Neuronal stem cell (in vitro differentiated cells): ENCODE data around the gene SLC39A11. TPM values are rescaled to one million over a fixed set of nuclear protein-coding genes. Genes with fewer than 3 reads are reported as not detected.

Experiments
- DNase-seq: peaks from one replicate; pipeline ENCODE4 v3.0.0-alpha.2; 2013; ENCODE audit warnings: low spot score
- H2AFZ ChIP-seq: one replicate; pipeline ENCODE4 v1.6.1; 2013; ENCODE audit warnings: mild to moderate bottlenecking, low read length, inconsistent platforms
- H2AK5ac ChIP-seq: 2 replicates; pipeline ENCODE4 v1.6.1; 2013; ENCODE audit warnings: low read depth, mild to moderate bottlenecking, inconsistent platforms, low read length, moderate library complexity, mixed read lengths
- H2BK120ac ChIP-seq: 2 replicates; pipeline ENCODE4 v1.6.1; 2013; ENCODE audit warnings: low read depth, mild to moderate bottlenecking, inconsistent platforms, low read length, moderate library complexity, mixed read lengths
- H2BK12ac ChIP-seq: one replicate; pipeline ENCODE4 v1.6.1; 2013; ENCODE audit warnings: low read length, inconsistent platforms
- H2BK15ac ChIP-seq: 2 replicates; pipeline ENCODE4 v1.6.1; 2013; ENCODE audit warnings: mild to moderate bottlenecking, low read length, inconsistent platforms, mixed read lengths
- H2BK5ac ChIP-seq: one replicate; pipeline ENCODE4 v1.6.1; 2013; ENCODE audit warnings: inconsistent platforms, mild to moderate bottlenecking, low read length, moderate library complexity
- H3K14ac ChIP-seq: one replicate; pipeline ENCODE4 v1.6.1; 2013; ENCODE audit warnings: low read length, inconsistent platforms
- H3K18ac ChIP-seq: 2 replicates; pipeline ENCODE4 v1.6.1; 2013; ENCODE audit warnings: low read length, inconsistent platforms
- H3K23ac ChIP-seq: 2 replicates; pipeline ENCODE4 v1.6.1; 2013; ENCODE audit warnings: low read depth, mild to moderate bottlenecking, mixed read lengths, low read length, inconsistent platforms; ENCODE audit not compliant: poor library complexity
- H3K27ac ChIP-seq: replicated peaks from 3 replicates; pipeline ENCODE4 v1.5.1; 2013; ENCODE audit warnings: low read length, inconsistent platforms
- H3K27me3 ChIP-seq, 3 experiments: 2 replicates each; pipeline ENCODE4 v1.6.1; 2013; ENCODE audit warnings: low read length in 3 of 3, mild to moderate bottlenecking in 2 of 3, inconsistent platforms in 1 of 3, low read depth in 1 of 3, mixed read lengths in 1 of 3, moderate library complexity in 1 of 3; ENCODE audit not compliant: control insufficient read depth in 3 of 3, insufficient read depth in 3 of 3
- H3K36me3 ChIP-seq, 2 donors: replicated peaks in 1 of 2; 2 replicates each; pipeline ENCODE4 v1.6.1; 2013; ENCODE audit warnings: low read length in 2 of 2; ENCODE audit not compliant: control insufficient read depth in 2 of 2, insufficient read depth in 2 of 2
- H3K4ac ChIP-seq: 2 replicates; pipeline ENCODE4 v1.6.1; 2013; ENCODE audit warnings: inconsistent platforms, mild to moderate bottlenecking, low read length, moderate library complexity
- H3K4me1 ChIP-seq, 2 donors: 1 replicate in 1 of 2; 2 replicates in 1 of 2; pipeline ENCODE4 v1.6.1; 2013; ENCODE audit warnings: low read length in 2 of 2, low read depth in 1 of 2; ENCODE audit not compliant: control insufficient read depth in 2 of 2, insufficient read depth in 1 of 2
- H3K4me2 ChIP-seq: one replicate; pipeline ENCODE4 v1.6.1; 2013; ENCODE audit warnings: mild to moderate bottlenecking, low read length, inconsistent platforms; ENCODE audit not compliant: insufficient read depth, poor library complexity, severe bottlenecking
- H3K4me3 ChIP-seq, 2 donors: 2 replicates each; pipeline ENCODE4 v1.5.1; 2013; ENCODE audit warnings: low read length in 2 of 2, mild to moderate bottlenecking in 2 of 2, inconsistent platforms in 1 of 2, moderate library complexity in 1 of 2
- H3K79me1 ChIP-seq: one replicate; pipeline ENCODE4 v1.6.1; 2013; ENCODE audit warnings: low read depth, mild to moderate bottlenecking, inconsistent platforms, low read length, moderate library complexity
- H3K9ac ChIP-seq: one replicate; pipeline ENCODE4 v1.6.1; 2013; ENCODE audit warnings: mild to moderate bottlenecking, low read depth, low read length, inconsistent platforms; ENCODE audit not compliant: poor library complexity
- H3K9me3 ChIP-seq, 2 donors: replicated peaks in 1 of 2; 2 replicates each; pipeline versions ENCODE3 to v1.6.1; 2013; ENCODE audit warnings: low read length in 2 of 2, mild to moderate bottlenecking in 2 of 2, inconsistent platforms in 1 of 2, low read depth in 1 of 2, mixed read lengths in 1 of 2, moderate library complexity in 1 of 2; ENCODE audit not compliant: control insufficient read depth in 2 of 2, insufficient read depth in 1 of 2
- H4K8ac ChIP-seq: one replicate; pipeline ENCODE4 v1.6.1; 2013; ENCODE audit warnings: low read depth, mild to moderate bottlenecking, inconsistent platforms, low read length, moderate library complexity
- H4K91ac ChIP-seq: one replicate; pipeline ENCODE4 v1.6.1; 2013; ENCODE audit warnings: low read length, low read depth, mild to moderate bottlenecking, inconsistent platforms; ENCODE audit not compliant: poor library complexity
- WGBS, 2 donors: extraction: QIAGEN DNeasy Blood & Tissue Kit; methylation state at CpG; one replicate each; pipeline ENCODE4 v1.1.7; 2013; ENCODE audit warnings: missing lambda C conversion rate in 2 of 2, mixed read lengths in 1 of 2; ENCODE audit not compliant: insufficient read length in 2 of 2, insufficient replicate concordance in 1 of 2; ENCODE audit errors: extremely low coverage in 2 of 2; 5-methylcytosine and 5-hydroxymethylcytosine counted together
- polyA plus RNA-seq, 2 experiments: library from polyadenylated mRNA; stranded (reverse); fragments of 200-250 nt; gene quantifications; one replicate each; pipeline ENCODE4 v1.2.3, GENCODE V29; 2013

Gene SLC39A11, protein sequence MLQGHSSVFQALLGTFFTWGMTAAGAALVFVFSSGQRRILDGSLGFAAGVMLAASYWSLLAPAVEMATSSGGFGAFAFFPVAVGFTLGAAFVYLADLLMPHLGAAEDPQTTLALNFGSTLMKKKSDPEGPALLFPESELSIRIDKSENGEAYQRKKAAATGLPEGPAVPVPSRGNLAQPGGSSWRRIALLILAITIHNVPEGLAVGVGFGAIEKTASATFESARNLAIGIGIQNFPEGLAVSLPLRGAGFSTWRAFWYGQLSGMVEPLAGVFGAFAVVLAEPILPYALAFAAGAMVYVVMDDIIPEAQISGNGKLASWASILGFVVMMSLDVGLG
- polyA plus RNA-seq (2013, experiment 1 of 2): 4.1 TPM
- polyA plus RNA-seq (2013, experiment 2 of 2): 4.3 TPM

DNA sequence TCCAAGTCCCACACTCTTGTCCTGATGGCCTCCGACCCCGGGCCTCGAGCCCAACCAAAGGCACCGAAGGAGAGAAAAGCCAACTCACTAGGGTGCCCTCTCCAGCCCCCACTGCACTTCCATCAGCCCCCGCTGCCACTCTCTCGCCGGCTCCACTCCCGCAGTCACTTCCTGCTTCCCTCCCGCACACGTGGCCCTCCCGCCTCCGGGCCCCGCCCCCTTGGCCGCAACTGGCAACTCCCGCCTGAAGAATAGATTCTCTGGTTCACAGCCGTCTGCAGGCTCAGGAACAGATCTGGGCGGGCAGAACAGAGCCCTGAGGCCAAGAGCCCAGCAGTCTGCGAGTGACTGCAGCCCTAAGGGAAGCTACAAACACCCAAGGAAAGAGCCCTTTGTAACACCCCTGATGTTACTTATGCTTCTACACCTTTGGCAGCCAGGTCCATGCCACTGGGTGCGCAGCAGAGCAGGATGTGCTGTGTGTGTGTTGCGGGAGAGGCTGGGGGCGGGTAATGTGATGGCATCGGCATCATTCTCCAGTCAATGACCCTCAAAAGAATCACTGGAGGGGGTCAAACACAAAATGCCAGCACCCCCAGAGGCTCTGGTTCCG is at the start of gene SLC39A11:
TSS of gene SLC39A11 (minus strand) at position 166 of the 613 bp plus-strand sequence. CDS start 3,924 bp downstream, outside the sequence.
- H2AFZ ChIP-seq: peak within 1 kb of the TSS; percentile 94
- peak within 1 kb of the TSS; percentile 58 to 84 for H3K4me3 ChIP-seq
- H2BK5ac ChIP-seq: peak within 1 kb of the TSS; percentile 77
- peak; percentile 85 for DNase-seq
- H4K8ac ChIP-seq: no peak within 1 kb of the TSS
- H3K23ac ChIP-seq: peak within 1 kb of the TSS; percentile 10
- H2AK5ac ChIP-seq: peak within 1 kb of the TSS; percentile 60
- peak within 1 kb of the TSS; percentile 70 for H3K4me2 ChIP-seq
- peak within 1 kb of the TSS; percentile 77 for H3K9ac ChIP-seq
- H3K27me3 ChIP-seq: peaks cover 0 to 7% (median 0%) of the 10 kb centered on the region in 3 experiments
- no CpG with 5 or more reads among the region's 23 CpGs for WGBS, 2 donors
- no peaks in the 10 kb centered on the region for H3K9me3 ChIP-seq
- no peak within 1 kb of the TSS for H4K91ac ChIP-seq
- H3K14ac ChIP-seq: no peak within 1 kb of the TSS
- no peak within 1 kb of the TSS for H3K4ac ChIP-seq
- no peaks in the 10 kb centered on the region for H3K79me1 ChIP-seq
- peaks cover 7 to 8% of the 10 kb centered on the region in 2 donors for H3K4me1 ChIP-seq
- H2BK12ac ChIP-seq: no peak within 1 kb of the TSS
- no peaks in the 10 kb centered on the region for H3K36me3 ChIP-seq
- peak within 1 kb of the TSS; percentile 94 for H2BK15ac ChIP-seq
- no peak within 1 kb of the TSS for H3K27ac ChIP-seq
- H3K18ac ChIP-seq: peak within 1 kb of the TSS; percentile 94
- peak within 1 kb of the TSS; percentile 89 for H2BK120ac ChIP-seq

DNA sequence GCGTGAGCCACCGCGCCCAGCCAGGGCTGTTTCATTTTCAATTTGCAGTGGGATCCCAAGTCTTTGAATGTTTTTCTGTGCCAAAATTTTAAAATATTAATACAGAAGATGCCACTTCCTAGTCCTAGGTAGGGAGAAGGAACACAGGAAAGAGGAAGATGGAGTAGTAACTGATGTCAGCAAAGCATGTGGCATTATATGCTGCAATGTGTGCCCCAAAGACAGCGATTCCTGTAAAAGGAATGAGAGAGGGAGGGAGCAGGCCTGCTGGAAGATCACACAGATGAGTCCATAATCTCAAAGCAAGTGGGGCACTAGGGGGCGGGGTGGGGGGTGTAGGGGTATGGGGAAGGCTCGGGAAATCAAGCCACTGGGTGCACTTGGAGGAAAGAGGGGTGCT is 48.9 kb upstream of the SLC39A11 start:
- no peak overlapping the region for H3K23ac ChIP-seq
- peaks cover 0 to 13% (median 0%) of the 10 kb centered on the region in 3 experiments for H3K27me3 ChIP-seq
- H3K9me3 ChIP-seq: peaks cover 0 to 5% of the 10 kb centered on the region in 2 donors
- peaks cover 0 to 9% of the 10 kb centered on the region in 2 donors for H3K4me1 ChIP-seq
- no peak overlapping the region for H3K14ac ChIP-seq
- H3K4me2 ChIP-seq: no peak overlapping the region
- H3K9ac ChIP-seq: no peak overlapping the region
- no peaks in the 10 kb centered on the region for H3K79me1 ChIP-seq
- no peak overlapping the region for H3K4me3 ChIP-seq
- WGBS, 2 donors: no CpG with 5 or more reads among the region's 6 CpGs
- H3K36me3 ChIP-seq: no peaks in the 10 kb centered on the region
- H4K8ac ChIP-seq: no peak overlapping the region
- no peak overlapping the region for H4K91ac ChIP-seq
- no peak for DNase-seq
- no peak overlapping the region for H2BK12ac ChIP-seq
- H3K4ac ChIP-seq: no peak overlapping the region
- H2BK5ac ChIP-seq: no peak overlapping the region
- H2AK5ac ChIP-seq: no peak overlapping the region
- no peak overlapping the region for H3K18ac ChIP-seq
- no peak overlapping the region for H2BK15ac ChIP-seq
- no peak overlapping the region for H3K27ac ChIP-seq
- H2BK120ac ChIP-seq: no peak overlapping the region
- no peak overlapping the region for H2AFZ ChIP-seq

DNA sequence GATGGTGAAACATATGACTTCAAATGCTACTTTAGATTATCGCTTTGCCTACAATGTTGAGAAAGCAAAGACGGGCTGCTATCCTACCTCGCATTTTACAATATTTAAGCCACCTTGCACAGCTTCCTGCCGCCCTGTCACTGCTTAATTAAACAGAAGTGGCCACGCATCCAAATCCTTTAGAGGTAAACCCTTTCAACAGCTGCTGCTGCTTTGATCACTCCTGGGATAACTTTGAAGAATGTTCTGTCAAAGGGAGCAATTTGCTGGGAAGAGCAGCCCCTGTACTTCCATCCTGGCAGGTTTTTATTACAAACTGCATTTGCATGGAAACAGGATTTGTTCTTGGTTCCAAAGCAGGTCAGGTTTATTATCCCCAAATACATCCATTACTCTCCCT is 48.1 kb upstream of the SLC39A11 start:
- Histone ChIP-seq H4K91ac (no peak overlapping the region), H4K8ac (no peak overlapping the region), H3K4me1 (peaks cover 0 to 9% of the 10 kb centered on the region in 2 donors), H3K27me3 (peaks cover 0 to 13% (median 0%) of the 10 kb centered on the region in 3 experiments), H2BK5ac (no peak overlapping the region), H3K79me1 (no peaks in the 10 kb centered on the region), H3K4me3 (no peak overlapping the region), H3K18ac (no peak overlapping the region), H2AK5ac (no peak overlapping the region), H2AFZ (no peak overlapping the region), H2BK120ac (no peak overlapping the region), H2BK15ac (no peak overlapping the region), H3K9ac (no peak overlapping the region), H3K14ac (no peak overlapping the region), H3K4ac (no peak overlapping the region), H3K23ac (no peak overlapping the region), H3K4me2 (no peak overlapping the region), H2BK12ac (no peak overlapping the region), H3K9me3 (peaks cover 0 to 5% of the 10 kb centered on the region in 2 donors), H3K36me3 (no peaks in the 10 kb centered on the region), H3K27ac (no peak overlapping the region)
- WGBS, 2 donors: no CpG with 5 or more reads among the region's 5 CpGs
- no peak for DNase-seq

DNA sequence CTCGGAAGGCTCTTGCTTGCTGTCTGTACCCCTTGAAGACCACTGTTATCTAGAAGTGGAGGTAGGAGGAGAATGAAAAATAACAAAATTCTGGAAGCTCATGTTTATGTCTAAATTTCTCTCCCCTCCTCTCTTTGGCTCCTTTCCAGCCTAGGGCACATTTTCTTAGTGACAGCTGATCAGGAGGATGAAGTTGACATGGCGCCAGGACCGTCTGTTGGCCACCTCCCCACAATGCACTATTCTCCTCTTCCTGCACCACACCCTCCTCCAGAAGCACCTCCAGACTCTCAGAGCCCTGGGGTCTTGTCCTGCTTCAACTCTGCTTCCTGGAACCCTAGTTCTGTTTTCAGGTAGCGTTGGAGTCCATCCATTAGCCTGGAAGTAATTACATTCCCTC is 46.8 kb upstream of the SLC39A11 start:
- no peak overlapping the region for H4K8ac ChIP-seq
- no peak overlapping the region for H4K91ac ChIP-seq
- no peak overlapping the region for H3K27ac ChIP-seq
- peaks cover 0 to 2% of the 10 kb centered on the region in 2 donors for H3K9me3 ChIP-seq
- H2BK15ac ChIP-seq: no peak overlapping the region
- no peaks in the 10 kb centered on the region for H3K79me1 ChIP-seq
- H3K4me3 ChIP-seq: no peak overlapping the region
- no peak overlapping the region for H3K14ac ChIP-seq
- H2AFZ ChIP-seq: no peak overlapping the region
- H3K23ac ChIP-seq: no peak overlapping the region
- H3K18ac ChIP-seq: no peak overlapping the region
- H3K4me2 ChIP-seq: no peak overlapping the region
- H3K4me1 ChIP-seq: peaks cover 0 to 9% of the 10 kb centered on the region in 2 donors
- H2BK5ac ChIP-seq: no peak overlapping the region
- H3K9ac ChIP-seq: no peak overlapping the region
- no peak overlapping the region for H2BK12ac ChIP-seq
- no peaks in the 10 kb centered on the region for H3K36me3 ChIP-seq
- H2AK5ac ChIP-seq: no peak overlapping the region
- no peak for DNase-seq
- no peak overlapping the region for H2BK120ac ChIP-seq
- no peak overlapping the region for H3K4ac ChIP-seq
- H3K27me3 ChIP-seq: peaks cover 0 to 13% (median 0%) of the 10 kb centered on the region in 3 experiments
- WGBS, 2 donors: no CpG with 5 or more reads among the region's 4 CpGs
